HTR-8/SVneo (cell line): ENCODE results near the gene DNTTIP2.
"Not testable (repeated sequence)": the region's sequence is repeated elsewhere in the genome, so short reads cannot be mapped to it uniquely, and the experiment has no call there.

Source experiments
- DNase-seq: peaks from one replicate; pipeline ENCODE4 v3.0.0; 2011; ENCODE audit warnings: low spot score, mixed read lengths; ENCODE audit not compliant: insufficient read length
- FAIRE-seq: peaks from 2 replicates; lab custom pipeline; 2011; peaks lifted over from hg19 to GRCh38; lab: Jason Lieb, UNC

The DNTTIP2 gene

GRCh38 chr1:93878501-93878888 is 511 bp downstream of the DNTTIP2 start:
- no peak for FAIRE-seq
- peak; percentile 7 for DNase-seq

GRCh38 chr1:93877529-93877928 is 1.5 kb downstream of the DNTTIP2 start:
- FAIRE-seq, result no peak
- DNase-seq, result no peak

- DNase-seq, result no peak
- FAIRE-seq, result no peak
Observed at GRCh38 chr1:93876244-93876643, 2.8 kb downstream of the DNTTIP2 start.

- peak; percentile 12 for DNase-seq
- FAIRE-seq, result no peak
Observed at GRCh38 chr1:93874025-93874651, 4.9 kb downstream of the DNTTIP2 start.

GRCh38 chr1:93871366-93871765 is 7.6 kb downstream of the DNTTIP2 start:
- DNase-seq (no peak), FAIRE-seq (no peak)

GRCh38 chr1:93869653-93870052 is 9.4 kb downstream of the DNTTIP2 start:
- FAIRE-seq (no peak), DNase-seq (no peak)

- not testable (repeated sequence) for FAIRE-seq, DNase-seq
Observed at GRCh38 chr1:93868492-93868891, 10.5 kb downstream of the DNTTIP2 start.

GRCh38 chr1:93865253-93865652 is 13.8 kb downstream of the DNTTIP2 start:
- FAIRE-seq, result no peak
- no peak for DNase-seq

- FAIRE-seq (no peak), DNase-seq (no peak)
Observed at GRCh38 chr1:93864175-93864574, 14.8 kb downstream of the DNTTIP2 start.

- not testable (repeated sequence) for FAIRE-seq
Observed at GRCh38 chr1:93857653-93858052, 21.4 kb downstream of the DNTTIP2 start.

GRCh38 chr1:93855983-93856382 is 23.0 kb downstream of the DNTTIP2 start:
- FAIRE-seq, DNase-seq: not testable (repeated sequence)

More at GRCh38 chr1:93857653-93858052, 21.4 kb downstream of the DNTTIP2 start:
- DNase-seq, result not testable (repeated sequence)

- FAIRE-seq (no peak), DNase-seq (no peak)
Observed at GRCh38 chr1:93853940-93854339, 25.1 kb downstream of the DNTTIP2 start.

GRCh38 chr1:93851878-93852277 is 27.1 kb downstream of the DNTTIP2 start:
- no peak for FAIRE-seq

GRCh38 chr1:93851327-93851712 is 27.7 kb downstream of the DNTTIP2 start:
- FAIRE-seq, result no peak

More at GRCh38 chr1:93851878-93852277, 27.1 kb downstream of the DNTTIP2 start:
- DNase-seq, result no peak

GRCh38 chr1:93850687-93851326 is 28.2 kb downstream of the DNTTIP2 start:
- not testable (repeated sequence) for FAIRE-seq

More at GRCh38 chr1:93851327-93851712, 27.7 kb downstream of the DNTTIP2 start:
- DNase-seq, result no peak

GRCh38 chr1:93848350-93848883 is 30.6 kb downstream of the DNTTIP2 start:
- no peak for FAIRE-seq
- no peak for DNase-seq

More at GRCh38 chr1:93850687-93851326, 28.2 kb downstream of the DNTTIP2 start:
- DNase-seq, result not testable (repeated sequence)

- no peak for FAIRE-seq
Observed at GRCh38 chr1:93847811-93848288, 31.2 kb downstream of the DNTTIP2 start.

GRCh38 chr1:93846992-93847810 is 31.8 kb downstream of the DNTTIP2 start:
- FAIRE-seq (no peak), DNase-seq (peak; percentile 65)

More at GRCh38 chr1:93847811-93848288, 31.2 kb downstream of the DNTTIP2 start:
- DNase-seq, result peak; percentile 41

- DNase-seq (peak; percentile 69), FAIRE-seq (peak; percentile 26)
Observed at GRCh38 chr1:93846206-93846991, 32.6 kb downstream of the DNTTIP2 start.
